H1 (cell line): Measurements from ENCODE around the gene CACNA1A. TPM values are rescaled to one million over a fixed set of nuclear protein-coding genes. Genes with fewer than 3 reads are reported as not detected.

Experiments
- ASH2L ChIP-seq: fragments of 200-600, 300-600 bp; sonication (generic); IDR thresholded peaks from one replicate; pipeline ENCODE4 v1.7.1; 2017; ENCODE audit warnings: low read length
- ATF2 ChIP-seq: IDR thresholded peaks from 2 replicates; pipeline ENCODE4 v1.6.1; 2012; ENCODE audit warnings: low read length, inconsistent platforms
- ATF3 ChIP-seq: IDR thresholded peaks from 2 replicates; pipeline ENCODE4 v1.6.1; 2011; ENCODE audit warnings: low read depth, mild to moderate bottlenecking, low read length; ENCODE audit not compliant: insufficient read depth
- CHD1 ChIP-seq: IDR thresholded peaks from 2 replicates; pipeline ENCODE4 v1.6.1; 2012; ENCODE audit warnings: low read depth, low read length, improper control_type of control experiment
- CTBP2 ChIP-seq: IDR thresholded peaks from 2 replicates; pipeline ENCODE4 v1.7.0; 2011; ENCODE audit warnings: borderline replicate concordance, mild to moderate bottlenecking, moderate library complexity, mixed read lengths, low read length; ENCODE audit not compliant: insufficient read depth, insufficient read length
- EGR1 ChIP-seq: IDR thresholded peaks from 2 replicates; pipeline ENCODE4 v1.6.1; 2011; ENCODE audit warnings: low read depth, low read length, borderline replicate concordance
- EP300 ChIP-seq, 2 experiments: IDR thresholded peaks; 1 replicate in 1 of 2; 2 replicates in 1 of 2; pipeline ENCODE4 v1.6.1; 2011 to 2012; ENCODE audit warnings: low read depth in 2 of 2, low read length in 2 of 2, mild to moderate bottlenecking in 2 of 2, borderline replicate concordance in 1 of 2, inconsistent platforms in 1 of 2, moderate library complexity in 1 of 2
- EZH2 ChIP-seq: fragments of 200-600 bp; sonication (generic); IDR thresholded peaks from 2 replicates; pipeline ENCODE4 v1.7.1; 2012; ENCODE audit warnings: low read depth, mild to moderate bottlenecking, moderate library complexity, low read length, inconsistent platforms; ENCODE audit not compliant: severe bottlenecking
- HDAC2 ChIP-seq, 2 experiments: fragments of 300-600 bp in 1 of 2; sonication (generic) in 1 of 2; IDR thresholded peaks; 2 replicates each; pipeline ENCODE4 v1.6.1; 2011 to 2012; ENCODE audit warnings: low read depth in 2 of 2, low read length in 2 of 2, mild to moderate bottlenecking in 2 of 2, moderate library complexity in 2 of 2, borderline replicate concordance in 1 of 2, inconsistent platforms in 1 of 2
- KDM5A ChIP-seq: fragments of 200-600 bp; IDR thresholded peaks from 2 replicates; pipeline ENCODE4 v1.7.1; 2012; ENCODE audit warnings: mild to moderate bottlenecking, low read length, inconsistent platforms, mixed read lengths
- MAX ChIP-seq: IDR thresholded peaks from 2 replicates; pipeline ENCODE4 v1.6.1; 2012; ENCODE audit warnings: inconsistent platforms
- NANOG ChIP-seq: IDR thresholded peaks from 2 replicates; pipeline ENCODE4 v1.6.1; 2011; ENCODE audit warnings: low read length, low read depth, mild to moderate bottlenecking, inconsistent platforms; ENCODE audit not compliant: insufficient read depth, poor library complexity, severe bottlenecking
- POU5F1 ChIP-seq: IDR thresholded peaks from 2 replicates; pipeline ENCODE4 v1.6.1; 2011; ENCODE audit warnings: low read depth, mild to moderate bottlenecking, low read length, moderate library complexity
- SIN3A ChIP-seq, 2 experiments: IDR thresholded peaks in 1 of 2; conservative IDR thresholded peaks in 1 of 2; 2 replicates each; pipeline ENCODE4 v1.6.1; 2011 to 2012; ENCODE audit warnings: low read length in 2 of 2, improper control_type of control experiment in 1 of 2, low read depth in 1 of 2, mild to moderate bottlenecking in 1 of 2
- SIX5 ChIP-seq: IDR thresholded peaks from 2 replicates; pipeline ENCODE4 v1.6.1; 2011; ENCODE audit warnings: mild to moderate bottlenecking, low read depth, low read length
- SP2 ChIP-seq: IDR thresholded peaks from 2 replicates; pipeline ENCODE4 v1.6.1; 2012; ENCODE audit warnings: mild to moderate bottlenecking, low read length, inconsistent platforms
- SRF ChIP-seq: IDR thresholded peaks from 2 replicates; pipeline ENCODE4 v1.6.1; 2011; ENCODE audit warnings: mild to moderate bottlenecking, low read depth, low read length, moderate library complexity
- TBP ChIP-seq: IDR thresholded peaks from 2 replicates; pipeline ENCODE4 v1.6.1; 2011; ENCODE audit warnings: low read depth, low read length, improper control_type of control experiment
- TCF12 ChIP-seq: IDR thresholded peaks from 2 replicates; pipeline ENCODE4 v1.6.1; 2011; ENCODE audit warnings: low read depth, mild to moderate bottlenecking, low read length
- USF2 ChIP-seq: IDR thresholded peaks from 2 replicates; pipeline ENCODE4 v1.6.1; 2011; ENCODE audit warnings: low read length, improper control_type of control experiment
- YY1 ChIP-seq: IDR thresholded peaks from 2 replicates; pipeline ENCODE4 v1.6.1; 2011; ENCODE audit warnings: low read depth, mild to moderate bottlenecking, low read length
- polyA plus RNA-seq, 7 experiments: library from polyadenylated mRNA; depleted of rRNA in 3 of 7; stranded (reverse) in 5 of 7; unstranded in 2 of 7; fragments of >200 nt in 5 of 7; fragments of 200-250 nt in 2 of 7; gene quantifications; 1 replicate in 5 of 7; 2 replicates in 1 of 7; 4 replicates in 1 of 7; pipeline versions ENCODE4 v1.2.1 to v1.2.3, GENCODE V29; 2011 to 2013; ENCODE audit warnings: missing spikeins in 2 of 7, mixed read lengths in 2 of 7
- total RNA-seq: library from RNA; stranded (reverse); fragmentation: NEBNext Ultra II Directional; extraction: Animal tissue kit (Norgen Biotek cat#: 25700); gene quantifications from 2 replicates; pipeline ENCODE4 v1.2.1, GENCODE V29; 2021

The CACNA1A gene
- total and polyA plus RNA-seq, 2 of the 8 experiments (the other 6 are each of a cell fraction or from before 2014, with no cell fraction given), result 10.7 to 25.3 TPM

GRCh38 chr19:13507053-13507611 lies 853 bp upstream of the CACNA1A start (continued):
- TF ChIP-seq SP2 (no peak), SIX5 (no peak), CHD1 (no peak), TBP (peak; percentile 63), ATF3 (no peak), YY1 (peak; percentile 55; the same call in 1 of the 2 replicates), SRF (no peak), ATF2 (no peak), EGR1 (no peak), NANOG (no peak), TCF12 (no peak), POU5F1 (no peak), KDM5A (no peak), SIN3A (conservative IDR thresholded peaks at IDR 0.05 in 1 of 2, IDR thresholded peaks at IDR 0.05 in 1 of 2; ENCODE audit: low read depth in 1 of 2, low read length in 2 of 2) (no peak), MAX (0 out of 2 replicates have a peak, but pooled peaks have one; percentile 8), EZH2 (no peak), EP300 (IDR thresholded peaks at IDR 0.05; ENCODE audit: borderline replicate concordance in 1 of 2, low read depth in 2 of 2, low read length in 2 of 2) (no peak), CTBP2 (no peak), HDAC2 (IDR thresholded peaks at IDR 0.05; ENCODE audit: borderline replicate concordance in 1 of 2, low read depth in 2 of 2, low read length in 2 of 2) (no peak), ASH2L (peak; percentile 50), USF2 (no peak)
